Measurements from ENCODE around the gene PRAC1. TPM values are rescaled to one million over a fixed set of nuclear protein-coding genes. Genes with fewer than 3 reads are reported as not detected.

PRAC1 gene
- total RNA-seq, 2 donors from 2014 or later: not detected

DNA sequence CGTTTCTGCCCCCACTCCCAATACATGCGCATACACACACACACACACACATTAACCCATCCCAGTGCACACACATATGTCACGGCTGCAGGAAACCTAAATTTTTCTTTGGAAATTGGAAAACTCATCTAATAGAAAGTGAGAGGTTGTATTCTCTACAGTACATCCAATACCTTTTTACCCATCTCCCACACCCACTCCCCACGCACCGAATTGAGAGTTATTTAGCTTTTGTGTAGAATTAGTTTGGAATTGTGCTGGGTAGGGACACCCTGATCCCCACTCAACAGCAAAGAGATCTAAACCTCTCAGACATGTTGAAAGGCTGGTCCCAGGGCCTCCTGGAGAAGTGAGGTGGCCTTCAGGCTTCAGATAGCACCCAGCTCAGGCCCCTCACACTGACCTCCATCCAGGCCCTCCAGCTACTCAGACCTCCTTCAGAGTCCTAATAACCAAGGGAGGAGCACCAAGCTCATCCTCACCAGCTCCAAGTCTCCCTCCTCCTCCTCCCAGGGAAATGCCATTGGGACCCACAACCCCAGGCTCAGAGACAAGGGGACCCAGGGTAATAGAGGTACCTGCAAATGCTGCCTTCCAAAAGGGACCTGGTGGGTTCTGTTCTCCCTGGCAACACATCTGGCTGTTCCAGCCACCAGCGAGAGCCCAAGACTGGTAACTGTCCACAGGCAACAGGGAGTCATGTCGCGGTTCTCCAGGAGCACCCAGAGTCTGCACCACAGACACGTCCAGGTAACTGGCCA is 5.3 kb upstream of the PRAC1 start:
- peak overlapping the region; percentile 41 for H3K27ac Mint-ChIP-seq
- ATAC-seq: no peak
- peaks cover 37% of the 10 kb centered on the region for H3K4me1 Mint-ChIP-seq
- H3K4me3 Mint-ChIP-seq: peak overlapping the region; percentile 82
- H3K27me3 Mint-ChIP-seq: peaks cover 95% of the 10 kb centered on the region
- no peak for DNase-seq
- peaks cover 2% of the 10 kb centered on the region for H3K9me3 ChIP-seq (ENCODE audit: control insufficient read depth, low read length, poor library complexity, severe bottlenecking)
- peaks cover 6% of the 10 kb centered on the region for H3K36me3 Mint-ChIP-seq (ENCODE audit: low read depth)

DNA sequence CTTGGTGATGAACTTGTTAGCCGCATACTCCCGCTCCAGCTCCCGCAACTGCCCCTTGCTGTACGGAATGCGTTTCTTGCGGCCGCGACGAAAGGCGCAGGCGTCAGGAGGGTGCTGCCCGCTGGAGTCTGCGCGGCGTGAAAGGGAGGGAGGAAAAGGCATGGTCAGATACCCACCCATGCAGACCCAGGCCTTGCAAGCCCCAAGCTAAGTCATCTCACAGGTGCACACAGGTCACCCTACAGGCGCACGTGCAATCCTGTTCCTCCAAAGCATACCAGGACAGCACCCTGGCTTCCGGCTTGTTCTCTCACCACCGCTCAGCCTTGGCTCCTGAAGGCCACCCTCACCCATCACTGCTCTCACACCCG is 4.6 kb upstream of the PRAC1 start:
- DNase-seq (no peak), ATAC-seq (no peak)
- peaks cover 37% of the 10 kb centered on the region for H3K4me1 Mint-ChIP-seq
- peaks cover 6% of the 10 kb centered on the region for H3K36me3 Mint-ChIP-seq (ENCODE audit: low read depth)
- H3K4me3 Mint-ChIP-seq: peak overlapping the region; percentile 82
- peaks cover 95% of the 10 kb centered on the region for H3K27me3 Mint-ChIP-seq
- peaks cover 1% of the 10 kb centered on the region for H3K9me3 ChIP-seq (ENCODE audit: control insufficient read depth, low read length, poor library complexity, severe bottlenecking)
- peak overlapping the region; percentile 41 for H3K27ac Mint-ChIP-seq

DNA sequence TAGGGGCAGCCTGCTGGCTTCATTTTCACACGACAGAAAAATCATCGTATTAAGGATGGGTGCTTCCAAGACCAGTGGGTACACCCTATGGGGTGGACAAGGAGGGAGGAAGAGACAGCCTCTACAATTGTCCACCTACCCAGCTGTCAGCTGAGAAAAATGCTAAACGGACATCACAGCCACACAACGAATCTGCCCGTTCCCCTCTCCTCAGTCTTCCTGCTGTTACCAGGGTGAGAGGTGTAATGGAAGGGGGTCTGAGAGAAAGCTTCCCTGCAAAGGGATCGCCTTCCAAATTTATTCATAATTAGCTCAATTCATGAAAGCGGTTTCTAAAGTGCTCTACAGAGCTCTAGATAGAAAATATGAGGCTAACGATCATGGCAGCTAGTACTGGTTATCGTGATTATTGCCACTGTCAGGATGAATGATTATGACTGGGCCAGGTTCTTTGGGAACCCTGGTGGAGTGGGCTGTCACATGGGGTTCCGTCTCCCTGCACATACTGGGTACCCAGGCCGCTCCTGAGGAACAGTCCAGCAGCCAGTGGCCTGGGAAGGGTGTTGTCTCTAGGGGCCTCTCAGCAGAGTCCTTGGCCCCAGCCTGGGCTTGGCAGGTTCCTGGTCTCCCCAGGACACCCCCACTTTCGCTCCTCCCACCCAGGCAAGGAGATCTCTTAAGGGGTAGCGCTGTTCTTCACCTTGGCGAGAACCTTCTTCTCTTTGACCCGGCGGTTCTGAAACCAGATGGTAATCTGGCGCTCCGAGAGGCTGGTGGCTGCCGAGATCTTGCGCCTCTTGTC is 4.0 kb upstream of the PRAC1 start:
- Mint-ChIP-seq H3K4me1 (peaks cover 37% of the 10 kb centered on the region), H3K4me3 (peak overlapping the region; percentile 82), H3K27ac (peak overlapping the region; percentile 53)

GRCh38 chr17:48725288-48726064 is 3.2 kb upstream of the PRAC1 start:
- Mint-ChIP-seq H3K4me1 (peaks cover 39% of the 10 kb centered on the region), H3K4me3 (peak overlapping the region; percentile 25), H3K36me3 (ENCODE audit: low read depth) (peaks cover 6% of the 10 kb centered on the region), H3K27me3 (peaks cover 94% of the 10 kb centered on the region), H3K27ac (peak overlapping the region; percentile 53)
- DNase-seq (no peak), ATAC-seq (no peak)
- H3K9me3 ChIP-seq (ENCODE audit: control insufficient read depth, low read length, poor library complexity, severe bottlenecking): no peaks in the 10 kb centered on the region

More for the DNA sequence above, 4.0 kb upstream of the PRAC1 start:
- DNase-seq (no peak), ATAC-seq (no peak)
- peaks cover 6% of the 10 kb centered on the region for H3K36me3 Mint-ChIP-seq (ENCODE audit: low read depth)
- peaks cover 93% of the 10 kb centered on the region for H3K27me3 Mint-ChIP-seq
- H3K9me3 ChIP-seq (ENCODE audit: control insufficient read depth, low read length, poor library complexity, severe bottlenecking): no peaks in the 10 kb centered on the region

DNA sequence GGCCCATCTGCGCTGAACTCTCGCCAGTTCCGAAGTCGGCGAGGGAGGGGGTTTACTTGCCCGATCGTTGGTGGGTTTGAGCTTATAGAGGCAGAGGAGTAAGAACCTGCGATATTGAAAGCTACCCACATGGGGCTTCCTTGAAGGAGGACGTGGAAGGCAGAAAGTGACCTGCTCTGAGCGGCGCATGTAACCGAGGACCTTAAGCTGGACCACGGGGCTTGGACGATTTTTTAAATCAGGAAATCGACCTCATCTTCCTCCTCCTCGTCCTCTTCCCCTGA is 2.6 kb upstream of the PRAC1 start:
- peaks cover 3% of the 10 kb centered on the region for H3K36me3 Mint-ChIP-seq (ENCODE audit: low read depth)
- H3K4me3 Mint-ChIP-seq: peak overlapping the region; percentile 59
- peak overlapping the region; percentile 53 for H3K27ac Mint-ChIP-seq
- H3K4me1 Mint-ChIP-seq: peaks cover 39% of the 10 kb centered on the region
- no peak for DNase-seq
- H3K9me3 ChIP-seq (ENCODE audit: control insufficient read depth, low read length, poor library complexity, severe bottlenecking): no peaks in the 10 kb centered on the region
- ATAC-seq: no peak
- peaks cover 94% of the 10 kb centered on the region for H3K27me3 Mint-ChIP-seq

DNA sequence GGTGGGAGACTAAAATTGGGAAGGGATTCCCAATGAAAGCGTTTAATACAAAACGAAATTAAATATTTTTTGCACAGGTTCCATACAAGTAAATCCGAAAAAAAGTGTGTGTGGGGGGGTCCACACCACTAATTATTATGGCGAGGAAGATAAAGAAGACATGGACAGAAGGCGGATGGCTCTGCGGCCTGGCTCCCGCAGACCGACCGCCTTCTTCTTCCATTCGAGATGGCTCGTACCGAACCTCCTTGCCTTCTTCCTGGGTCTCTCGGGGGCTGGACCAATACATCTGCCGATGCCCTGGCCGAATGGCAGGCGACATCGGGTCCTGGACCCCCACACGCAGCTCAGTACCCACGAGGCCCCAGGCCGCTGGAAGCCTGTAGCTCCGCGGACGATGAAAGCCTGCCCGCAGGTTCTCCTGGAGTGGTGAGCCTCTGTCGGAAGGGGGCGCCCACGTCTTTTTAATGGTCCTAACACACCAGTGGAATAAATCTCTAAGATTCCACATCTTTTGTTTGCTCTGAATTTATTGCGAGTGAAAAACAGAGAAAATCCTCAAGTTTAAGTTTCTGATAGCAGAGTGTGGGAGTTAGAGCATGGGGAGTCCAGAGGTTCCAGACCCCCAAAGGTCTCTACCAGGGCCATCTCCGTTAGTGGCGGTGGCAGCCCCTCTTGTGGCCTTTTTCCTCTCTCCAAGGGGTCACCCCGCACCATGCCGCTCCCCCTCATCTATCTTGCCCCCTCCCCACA is 2.1 kb upstream of the PRAC1 start:
- peaks cover 94% of the 10 kb centered on the region for H3K27me3 Mint-ChIP-seq

GRCh38 chr17:48723423-48724250 is 1.3 kb upstream of the PRAC1 start:
- peak overlapping the region; percentile 73 for H3K4me3 Mint-ChIP-seq
- ATAC-seq (no peak), DNase-seq (no peak)
- H3K36me3 Mint-ChIP-seq (ENCODE audit: low read depth): peaks cover under 1% of the 10 kb centered on the region
- H3K9me3 ChIP-seq (ENCODE audit: control insufficient read depth, low read length, poor library complexity, severe bottlenecking): no peaks in the 10 kb centered on the region
- H3K27ac Mint-ChIP-seq: peak overlapping the region; percentile 79
- peaks cover 34% of the 10 kb centered on the region for H3K4me1 Mint-ChIP-seq
- peaks cover 94% of the 10 kb centered on the region for H3K27me3 Mint-ChIP-seq

More for the DNA sequence above, 2.1 kb upstream of the PRAC1 start:
- H3K9me3 ChIP-seq (ENCODE audit: control insufficient read depth, low read length, poor library complexity, severe bottlenecking): no peaks in the 10 kb centered on the region
- Mint-ChIP-seq H3K36me3 (ENCODE audit: low read depth) (peaks cover 3% of the 10 kb centered on the region), H3K4me1 (peaks cover 37% of the 10 kb centered on the region), H3K27ac (peak overlapping the region; percentile 79), H3K4me3 (peak overlapping the region; percentile 73)
- ATAC-seq (peak; percentile 82), DNase-seq (peak; percentile 44 to 65 (median 55))

- Mint-ChIP-seq H3K27me3 (peaks cover 93% of the 10 kb centered on the region), H3K36me3 (ENCODE audit: low read depth) (no peaks in the 10 kb centered on the region), H3K27ac (peak within 1 kb of the TSS; percentile 79), H3K4me1 (peaks cover 32% of the 10 kb centered on the region), H3K4me3 (peak within 1 kb of the TSS; percentile 73)
- DNase-seq: no peak
- no peaks in the 10 kb centered on the region for H3K9me3 ChIP-seq (ENCODE audit: control insufficient read depth, low read length, poor library complexity, severe bottlenecking)
- ATAC-seq: no peak
These were observed 651 bp upstream of the PRAC1 start, which contains the start of gene PRAC2 for GRCh38 chr17:48722915-48723422. Gene PRAC2, plus strand, starts transcription at chr17:48723185. Its CDS starts 1,226 bp downstream, at chr17:48724411.

- H3K9me3 ChIP-seq (ENCODE audit: control insufficient read depth, low read length, poor library complexity, severe bottlenecking): no peaks in the 10 kb centered on the region
These were observed 1.3 kb downstream of the PRAC1 start for GRCh38 chr17:48721009-48721402.

DNA sequence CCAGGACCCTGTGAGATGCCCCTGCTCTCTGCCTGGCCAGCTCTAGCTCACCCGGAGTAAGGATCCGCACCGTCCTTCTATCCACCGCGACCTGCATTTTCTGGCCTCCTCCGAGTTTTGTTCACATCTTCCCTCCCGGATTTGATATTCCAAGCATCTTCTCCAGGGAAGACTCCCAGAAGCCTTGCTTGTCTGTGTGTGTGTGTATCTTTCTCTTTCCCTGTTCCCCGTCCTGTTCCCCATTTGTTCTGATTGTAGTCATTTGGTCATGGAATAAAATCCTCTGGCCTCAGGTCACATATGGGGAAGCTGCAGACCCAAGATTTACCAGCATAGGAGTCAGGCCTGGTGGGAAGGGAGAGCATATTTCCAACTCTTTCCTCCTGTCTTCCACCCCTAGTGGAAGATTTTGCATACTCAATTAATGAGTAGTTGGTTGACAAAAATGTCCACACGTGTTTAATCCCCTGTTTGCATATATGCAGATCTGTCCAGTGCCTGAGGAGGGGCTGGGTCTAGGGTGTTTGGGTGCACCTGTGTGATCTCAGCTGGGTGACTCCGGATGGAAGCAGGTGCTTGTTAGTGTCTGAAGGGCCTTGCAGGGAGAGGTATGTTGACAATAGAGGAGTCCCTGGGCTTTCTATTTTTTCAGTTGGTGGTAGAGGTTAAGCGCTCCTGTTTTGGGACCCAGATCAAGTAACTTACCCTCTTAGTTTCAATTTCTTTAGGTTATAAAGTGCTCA is 1.9 kb downstream of the PRAC1 start:
- DNase-seq: no peak
- no peaks in the 10 kb centered on the region for H3K36me3 Mint-ChIP-seq (ENCODE audit: low read depth)
- peak overlapping the region; percentile 42 for H3K27ac Mint-ChIP-seq
- H3K27me3 Mint-ChIP-seq: peaks cover 75% of the 10 kb centered on the region
- no peak for ATAC-seq
- no peaks in the 10 kb centered on the region for H3K9me3 ChIP-seq (ENCODE audit: control insufficient read depth, low read length, poor library complexity, severe bottlenecking)
- H3K4me1 Mint-ChIP-seq: peaks cover 27% of the 10 kb centered on the region
- peak overlapping the region; percentile 28 for H3K4me3 Mint-ChIP-seq

More at GRCh38 chr17:48721009-48721402, 1.3 kb downstream of the PRAC1 start:
- Mint-ChIP-seq H3K36me3 (ENCODE audit: low read depth) (no peaks in the 10 kb centered on the region), H3K4me1 (peaks cover 27% of the 10 kb centered on the region), H3K27ac (no peak overlapping the region), H3K27me3 (peaks cover 81% of the 10 kb centered on the region), H3K4me3 (no peak overlapping the region)
- DNase-seq (no peak), ATAC-seq (no peak)

DNA sequence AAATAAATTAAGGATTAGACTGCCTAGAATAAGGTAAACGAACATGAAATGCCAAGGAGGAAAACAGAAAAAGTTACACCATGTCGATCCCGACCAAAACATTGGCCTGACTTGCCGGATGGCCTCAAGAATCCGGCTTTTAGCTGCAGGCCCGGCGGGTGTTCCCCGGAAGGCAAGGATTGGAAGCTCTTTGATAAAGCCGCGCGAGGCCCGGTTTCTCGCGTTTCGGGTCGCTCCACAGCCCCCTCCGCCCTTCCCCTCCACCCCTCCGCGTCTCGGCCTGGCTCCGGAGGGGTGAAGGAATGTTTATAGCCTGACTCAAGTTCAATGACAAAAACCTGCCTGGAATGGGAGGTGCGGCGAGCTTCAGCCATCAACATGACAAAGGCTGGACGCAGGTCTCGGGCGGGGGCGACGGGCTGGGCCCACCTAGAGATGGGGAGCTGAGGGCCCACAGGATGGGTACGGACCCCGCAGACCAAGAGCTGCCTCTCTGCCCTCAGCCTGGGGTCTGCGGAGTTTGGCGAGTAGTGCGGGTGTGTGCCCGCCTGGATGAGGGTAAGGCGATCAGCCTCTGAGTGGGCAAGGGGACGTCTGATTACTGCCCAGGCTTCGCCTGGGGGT is 2.6 kb downstream of the PRAC1 start:
- no peak for DNase-seq
- H3K27ac Mint-ChIP-seq: peak overlapping the region; percentile 66
- H3K4me3 Mint-ChIP-seq: peak overlapping the region; percentile 61
- H3K9me3 ChIP-seq (ENCODE audit: control insufficient read depth, low read length, poor library complexity, severe bottlenecking): no peaks in the 10 kb centered on the region
- peaks cover 72% of the 10 kb centered on the region for H3K27me3 Mint-ChIP-seq
- no peak for ATAC-seq
- H3K36me3 Mint-ChIP-seq (ENCODE audit: low read depth): no peaks in the 10 kb centered on the region
- H3K4me1 Mint-ChIP-seq: peaks cover 23% of the 10 kb centered on the region

Measured in T-helper 17 cell (primary cell).